GM12878 (cell line): ENCODE results near the gene IL1RAPL1. TPM values are rescaled to one million over a fixed set of nuclear protein-coding genes. Genes with fewer than 3 reads are reported as not detected.

Experiments
- ATAC-seq: fragments of 200-7000 bp; cut with Tn5 transposase; 3 replicates; pipeline ENCODE4 v1.9.1; 2020; ENCODE audit warnings: mild to moderate bottlenecking, moderate library complexity
- BruUV-seq: library from RNA; stranded (reverse); fragments of 400-500 nt; replicated peaks from 2 replicates; lab custom pipeline; 2021; lab: Mats Ljungman, UMichigan
- CTCF ChIA-PET: fragments of 300-600 bp; sonication (Branson Sonifier 250); formaldehyde crosslinking; extraction: SDS; loops from one replicate; lab custom pipeline; 2021; ENCODE audit warnings: inconsistent platforms; lab: Yijun Ruan, JAX
- POLR2A ChIA-PET: fragments of 350-600 bp; formaldehyde crosslinking; extraction: SDS; loops from one replicate; lab custom pipeline; 2021; ENCODE audit warnings: inconsistent platforms; lab: Charles Lee
- RAD21 ChIA-PET: fragments of 300-600 bp; sonication (Branson Sonifier 250); formaldehyde crosslinking; loops from one replicate; lab custom pipeline; 2023; ENCODE audit warnings: antibody characterized with exemption; ENCODE audit not compliant: unreplicated experiment; lab: Charles Lee
- SMC1A ChIA-PET: fragments of 300-600 bp; sonication (Branson Sonifier 250); formaldehyde crosslinking; loops from one replicate; lab custom pipeline; 2023; ENCODE audit not compliant: unreplicated experiment, uncharacterized antibody; lab: Charles Lee
- DNase-seq: peaks from one replicate; pipeline ENCODE4 v3.0.0-alpha.2; 2011; ENCODE audit warnings: low read depth, low spot score
- FAIRE-seq: peaks from 3 replicates; lab custom pipeline; 2011; peaks lifted over from hg19 to GRCh38; lab: Jason Lieb, UNC
- H2AFZ ChIP-seq: 2 replicates; pipeline ENCODE4 v1.6.0; 2011; ENCODE audit warnings: low read depth, low read length, control low read depth; ENCODE audit not compliant: control insufficient read depth
- H3K27ac ChIP-seq: 2 replicates; pipeline ENCODE4 v1.5.1; 2011; ENCODE audit warnings: control low read depth; ENCODE audit not compliant: control insufficient read depth, insufficient read depth
- H3K27me3 ChIP-seq, 2 experiments: replicated peaks in 1 of 2; 2 replicates each; pipeline versions ENCODE4 v1.6.0 to v1.6.1; 2011; ENCODE audit warnings: low read length in 1 of 2; ENCODE audit not compliant: control insufficient read depth in 2 of 2, insufficient read depth in 2 of 2
- H3K36me3 ChIP-seq, 2 experiments: 2 replicates each; pipeline ENCODE4 v1.5.1; 2011; ENCODE audit warnings: low read length in 1 of 2; ENCODE audit not compliant: control insufficient read depth in 2 of 2, insufficient read depth in 2 of 2
- H3K4me1 ChIP-seq: 2 replicates; pipeline ENCODE4 v1.6.1; 2011; ENCODE audit warnings: mild to moderate bottlenecking, low read length, moderate library complexity, mixed read lengths; ENCODE audit not compliant: control insufficient read depth, insufficient read depth
- H3K4me2 ChIP-seq: 2 replicates; pipeline ENCODE4 v1.6.0; 2011; ENCODE audit warnings: control low read depth; ENCODE audit not compliant: control insufficient read depth, insufficient read depth
- H3K4me3 ChIP-seq: fragments of 200-600 bp; sonication (generic); 2 replicates; pipeline ENCODE4 v1.5.1; 2016
- H3K79me2 ChIP-seq: 2 replicates; pipeline ENCODE4 v1.6.0; 2011; ENCODE audit warnings: low read length; ENCODE audit not compliant: control insufficient read depth, insufficient read depth
- H3K9ac ChIP-seq: 2 replicates; pipeline ENCODE4 v1.8.0; 2011; ENCODE audit warnings: low read length, control low read depth, mixed read lengths; ENCODE audit not compliant: control insufficient read depth, insufficient read depth
- H3K9me3 ChIP-seq: replicated peaks from 3 replicates; pipeline ENCODE4 v1.5.1; 2011; ENCODE audit warnings: mild to moderate bottlenecking, low read length; ENCODE audit not compliant: control insufficient read depth, insufficient read depth
- H4K20me1 ChIP-seq: 2 replicates; pipeline ENCODE4 v1.6.0; 2011; ENCODE audit not compliant: control insufficient read depth, insufficient read depth
- BCL11A ChIP-seq: IDR thresholded peaks from 2 replicates; pipeline ENCODE4 v1.6.1; 2011; ENCODE audit warnings: low read depth, low read length
- CHD2 ChIP-seq: IDR thresholded peaks from 2 replicates; pipeline ENCODE4 v1.6.1; 2011; ENCODE audit warnings: low read depth, low read length, improper control_type of control experiment, borderline replicate concordance
- ETV6 ChIP-seq, 2 experiments: fragments of 450-650 bp in 1 of 2; IDR thresholded peaks in 1 of 2; conservative IDR thresholded peaks in 1 of 2; 2 replicates each; pipeline ENCODE4 v1.6.1; 2014; ENCODE audit warnings: antibody characterized with exemption in 1 of 2, borderline replicate concordance in 1 of 2, low read depth in 1 of 2, mild to moderate bottlenecking in 1 of 2, moderate library complexity in 1 of 2
- IRF4 ChIP-seq: IDR thresholded peaks from 2 replicates; pipeline ENCODE4 v1.6.1; 2011; ENCODE audit warnings: low read depth, low read length
- NR2C1 ChIP-seq: fragments of 450-650 bp; IDR thresholded peaks from 2 replicates; pipeline ENCODE4 v1.6.1; 2017; ENCODE audit warnings: antibody characterized with exemption, mild to moderate bottlenecking, moderate library complexity
- NRF1 ChIP-seq: conservative IDR thresholded peaks from 2 replicates; pipeline ENCODE4 v1.6.1; 2011; ENCODE audit warnings: mild to moderate bottlenecking, low read depth, low read length, improper control_type of control experiment
- PAX5 ChIP-seq: IDR thresholded peaks from 2 replicates; pipeline ENCODE4 v1.6.1; 2011; ENCODE audit warnings: low read depth, low read length, borderline replicate concordance
- POLR2AphosphoS5 ChIP-seq: IDR thresholded peaks from 2 replicates; pipeline ENCODE4 v1.6.1; 2011; ENCODE audit warnings: mild to moderate bottlenecking, low read length, inconsistent platforms
- WRNIP1 ChIP-seq: IDR thresholded peaks from 2 replicates; pipeline ENCODE4 v1.6.1; 2011; ENCODE audit warnings: low read depth, low read length, improper control_type of control experiment, borderline replicate concordance
- WGBS: methylation state at CpG from one replicate; pipeline ENCODE4 v1.1.6; 2016; ENCODE audit warnings: low lambda C conversion rate; ENCODE audit not compliant: insufficient replicate concordance, insufficient coverage; ENCODE audit errors: missing lambda C conversion rate; 5-methylcytosine and 5-hydroxymethylcytosine counted together
- in situ Hi-C: fragments of 300-500 bp; cut with MboI; formaldehyde crosslinking; loops from 9 replicates; pipeline ENCODE4 v1.14.3; 2018; ENCODE audit warnings: mixed read lengths
- intact Hi-C: fragments of 100-400 bp; cut with micrococcal nuclease; formaldehyde crosslinking; loops from one replicate; pipeline ENCODE4 v1.14.2; 2022; ENCODE audit not compliant: unreplicated experiment
- polyA plus RNA-seq, 11 experiments: library from polyadenylated mRNA; depleted of rRNA in 4 of 11; unstranded in 6 of 11; stranded (reverse) in 5 of 11; fragments of >200 nt; fragmentation: Nextera tagmentation in 4 of 11; fragmentation: Illumina TruSeq in 1 of 11; extraction: Ambion mirVana in 4 of 11; extraction: Trizol in 1 of 11; gene quantifications; 1 replicate in 1 of 11; 2 replicates in 10 of 11; pipeline versions ENCODE4 v1.2.1 to v1.2.3, GENCODE V29; 2011 to 2016; ENCODE audit warnings: inconsistent platforms in 2 of 11, missing spikeins in 2 of 11, low read depth in 1 of 11
- total RNA-seq, 4 experiments: library from RNA; depleted of rRNA in 3 of 4; stranded (reverse); fragments of >200 nt in 3 of 4; fragmentation: Illumina TruSeq in 1 of 4; extraction: Trizol in 1 of 4; gene quantifications; 2 replicates each; pipeline versions ENCODE4 v1.2.1 to v1.2.3, GENCODE V29; 2013 to 2021
- TF ChIP-seq, protein P1 (sequence below): fragments of 450-650 bp; conservative IDR thresholded peaks from 2 replicates; pipeline ENCODE4 v1.6.1; 2017; ENCODE audit warnings: mild to moderate bottlenecking, moderate library complexity
- TF ChIP-seq, protein P2 (sequence below): fragments of 450-650 bp; IDR thresholded peaks from 2 replicates; pipeline ENCODE4 v1.6.1; 2016; ENCODE audit warnings: mild to moderate bottlenecking, moderate library complexity, borderline replicate concordance
- TF ChIP-seq, protein P3 (sequence below): IDR thresholded peaks from 2 replicates; pipeline ENCODE4 v1.6.1; 2011; ENCODE audit warnings: borderline replicate concordance, low read depth, mild to moderate bottlenecking, moderate library complexity, mixed read lengths, low read length; ENCODE audit not compliant: insufficient read depth; ENCODE audit errors: extremely low read length
- TF ChIP-seq, protein P4 (sequence below): fragments of 450-650 bp; IDR thresholded peaks from 2 replicates; pipeline ENCODE4 v1.6.1; 2018; ENCODE audit warnings: mild to moderate bottlenecking, low read depth, moderate library complexity; ENCODE audit not compliant: partially characterized antibody

IL1RAPL1 gene
- total and polyA plus RNA-seq, 10 of the 15 experiments (the other 5 are each of a cell fraction or from before 2014, with no cell fraction given): not detected

DNA sequence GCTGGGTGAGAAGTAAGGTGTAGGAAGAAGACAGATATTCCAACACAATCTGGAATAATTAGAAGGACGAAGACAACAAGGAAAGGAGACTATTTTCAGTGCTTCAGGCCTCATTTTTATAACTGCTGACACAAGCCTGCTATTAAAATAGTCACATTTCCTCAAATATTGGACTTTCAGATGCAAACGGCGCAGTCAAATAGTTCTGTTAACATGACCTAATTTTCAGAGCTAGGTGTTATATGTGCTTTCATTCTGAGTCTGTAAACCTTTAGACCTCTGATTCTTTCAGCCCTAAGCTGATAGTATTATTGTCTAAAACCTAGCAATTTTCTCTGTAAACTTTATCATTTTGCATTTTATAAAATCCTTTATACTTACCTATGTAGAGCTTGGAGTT lies 261.5 kb downstream of the IL1RAPL1 start (continued):
- TF ChIP-seq, protein P1, sequence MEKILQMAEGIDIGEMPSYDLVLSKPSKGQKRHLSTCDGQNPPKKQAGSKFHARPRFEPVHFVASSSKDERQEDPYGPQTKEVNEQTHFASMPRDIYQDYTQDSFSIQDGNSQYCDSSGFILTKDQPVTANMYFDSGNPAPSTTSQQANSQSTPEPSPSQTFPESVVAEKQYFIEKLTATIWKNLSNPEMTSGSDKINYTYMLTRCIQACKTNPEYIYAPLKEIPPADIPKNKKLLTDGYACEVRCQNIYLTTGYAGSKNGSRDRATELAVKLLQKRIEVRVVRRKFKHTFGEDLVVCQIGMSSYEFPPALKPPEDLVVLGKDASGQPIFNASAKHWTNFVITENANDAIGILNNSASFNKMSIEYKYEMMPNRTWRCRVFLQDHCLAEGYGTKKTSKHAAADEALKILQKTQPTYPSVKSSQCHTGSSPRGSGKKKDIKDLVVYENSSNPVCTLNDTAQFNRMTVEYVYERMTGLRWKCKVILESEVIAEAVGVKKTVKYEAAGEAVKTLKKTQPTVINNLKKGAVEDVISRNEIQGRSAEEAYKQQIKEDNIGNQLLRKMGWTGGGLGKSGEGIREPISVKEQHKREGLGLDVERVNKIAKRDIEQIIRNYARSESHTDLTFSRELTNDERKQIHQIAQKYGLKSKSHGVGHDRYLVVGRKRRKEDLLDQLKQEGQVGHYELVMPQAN: no peak

DNA sequence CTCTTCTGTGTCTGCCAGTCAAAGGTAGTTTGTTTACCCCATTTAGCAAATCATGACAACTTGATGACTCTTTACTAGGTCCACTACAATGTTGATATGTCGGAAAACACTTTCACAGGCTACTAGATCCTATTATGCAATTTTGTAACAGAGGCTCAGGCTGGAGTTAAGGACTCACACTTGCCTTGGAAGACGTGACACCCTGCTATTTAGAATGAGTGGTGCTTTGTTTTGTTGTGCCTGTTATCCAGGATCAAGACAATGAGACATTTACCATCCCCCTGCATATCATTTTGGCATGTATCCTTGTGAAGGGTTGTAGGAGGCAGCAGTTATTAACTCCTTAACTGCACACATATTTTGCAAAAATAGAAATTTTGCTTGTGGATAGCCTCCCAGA lies 263.7 kb downstream of the IL1RAPL1 start:
- no peaks in the 10 kb centered on the region for H3K36me3 ChIP-seq
- TF ChIP-seq NRF1: no peak
- no peak for TF ChIP-seq CHD2
- no peak for TF ChIP-seq BCL11A
- TF ChIP-seq, protein P2, sequence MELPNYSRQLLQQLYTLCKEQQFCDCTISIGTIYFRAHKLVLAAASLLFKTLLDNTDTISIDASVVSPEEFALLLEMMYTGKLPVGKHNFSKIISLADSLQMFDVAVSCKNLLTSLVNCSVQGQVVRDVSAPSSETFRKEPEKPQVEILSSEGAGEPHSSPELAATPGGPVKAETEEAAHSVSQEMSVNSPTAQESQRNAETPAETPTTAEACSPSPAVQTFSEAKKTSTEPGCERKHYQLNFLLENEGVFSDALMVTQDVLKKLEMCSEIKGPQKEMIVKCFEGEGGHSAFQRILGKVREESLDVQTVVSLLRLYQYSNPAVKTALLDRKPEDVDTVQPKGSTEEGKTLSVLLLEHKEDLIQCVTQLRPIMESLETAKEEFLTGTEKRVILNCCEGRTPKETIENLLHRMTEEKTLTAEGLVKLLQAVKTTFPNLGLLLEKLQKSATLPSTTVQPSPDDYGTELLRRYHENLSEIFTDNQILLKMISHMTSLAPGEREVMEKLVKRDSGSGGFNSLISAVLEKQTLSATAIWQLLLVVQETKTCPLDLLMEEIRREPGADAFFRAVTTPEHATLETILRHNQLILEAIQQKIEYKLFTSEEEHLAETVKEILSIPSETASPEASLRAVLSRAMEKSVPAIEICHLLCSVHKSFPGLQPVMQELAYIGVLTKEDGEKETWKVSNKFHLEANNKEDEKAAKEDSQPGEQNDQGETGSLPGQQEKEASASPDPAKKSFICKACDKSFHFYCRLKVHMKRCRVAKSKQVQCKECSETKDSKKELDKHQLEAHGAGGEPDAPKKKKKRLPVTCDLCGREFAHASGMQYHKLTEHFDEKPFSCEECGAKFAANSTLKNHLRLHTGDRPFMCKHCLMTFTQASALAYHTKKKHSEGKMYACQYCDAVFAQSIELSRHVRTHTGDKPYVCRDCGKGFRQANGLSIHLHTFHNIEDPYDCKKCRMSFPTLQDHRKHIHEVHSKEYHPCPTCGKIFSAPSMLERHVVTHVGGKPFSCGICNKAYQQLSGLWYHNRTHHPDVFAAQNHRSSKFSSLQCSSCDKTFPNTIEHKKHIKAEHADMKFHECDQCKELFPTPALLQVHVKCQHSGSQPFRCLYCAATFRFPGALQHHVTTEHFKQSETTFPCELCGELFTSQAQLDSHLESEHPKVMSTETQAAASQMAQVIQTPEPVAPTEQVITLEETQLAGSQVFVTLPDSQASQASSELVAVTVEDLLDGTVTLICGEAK: no peak
- TF ChIP-seq, protein P3, sequence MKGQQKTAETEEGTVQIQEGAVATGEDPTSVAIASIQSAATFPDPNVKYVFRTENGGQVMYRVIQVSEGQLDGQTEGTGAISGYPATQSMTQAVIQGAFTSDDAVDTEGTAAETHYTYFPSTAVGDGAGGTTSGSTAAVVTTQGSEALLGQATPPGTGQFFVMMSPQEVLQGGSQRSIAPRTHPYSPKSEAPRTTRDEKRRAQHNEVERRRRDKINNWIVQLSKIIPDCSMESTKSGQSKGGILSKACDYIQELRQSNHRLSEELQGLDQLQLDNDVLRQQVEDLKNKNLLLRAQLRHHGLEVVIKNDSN: no peak
- TF ChIP-seq ETV6 (conservative IDR thresholded peaks at IDR 0.05 in 1 of 2, IDR thresholded peaks at IDR 0.05 in 1 of 2; ENCODE audit: borderline replicate concordance in 1 of 2, low read depth in 1 of 2): no peak
- TF ChIP-seq NR2C1: no peak
- TF ChIP-seq IRF4: no peak
- no peak for TF ChIP-seq WRNIP1
- TF ChIP-seq, protein P4, sequence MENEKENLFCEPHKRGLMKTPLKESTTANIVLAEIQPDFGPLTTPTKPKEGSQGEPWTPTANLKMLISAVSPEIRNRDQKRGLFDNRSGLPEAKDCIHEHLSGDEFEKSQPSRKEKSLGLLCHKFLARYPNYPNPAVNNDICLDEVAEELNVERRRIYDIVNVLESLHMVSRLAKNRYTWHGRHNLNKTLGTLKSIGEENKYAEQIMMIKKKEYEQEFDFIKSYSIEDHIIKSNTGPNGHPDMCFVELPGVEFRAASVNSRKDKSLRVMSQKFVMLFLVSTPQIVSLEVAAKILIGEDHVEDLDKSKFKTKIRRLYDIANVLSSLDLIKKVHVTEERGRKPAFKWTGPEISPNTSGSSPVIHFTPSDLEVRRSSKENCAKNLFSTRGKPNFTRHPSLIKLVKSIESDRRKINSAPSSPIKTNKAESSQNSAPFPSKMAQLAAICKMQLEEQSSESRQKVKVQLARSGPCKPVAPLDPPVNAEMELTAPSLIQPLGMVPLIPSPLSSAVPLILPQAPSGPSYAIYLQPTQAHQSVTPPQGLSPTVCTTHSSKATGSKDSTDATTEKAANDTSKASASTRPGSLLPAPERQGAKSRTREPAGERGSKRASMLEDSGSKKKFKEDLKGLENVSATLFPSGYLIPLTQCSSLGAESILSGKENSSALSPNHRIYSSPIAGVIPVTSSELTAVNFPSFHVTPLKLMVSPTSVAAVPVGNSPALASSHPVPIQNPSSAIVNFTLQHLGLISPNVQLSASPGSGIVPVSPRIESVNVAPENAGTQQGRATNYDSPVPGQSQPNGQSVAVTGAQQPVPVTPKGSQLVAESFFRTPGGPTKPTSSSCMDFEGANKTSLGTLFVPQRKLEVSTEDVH: no peak
- TF ChIP-seq POLR2AphosphoS5: no peak
- no peak for TF ChIP-seq PAX5

More for the DNA sequence above, 263.7 kb downstream of the IL1RAPL1 start:
- ATAC-seq (no peak), FAIRE-seq (no peak), DNase-seq (no peak)
- H3K27ac ChIP-seq: no peak overlapping the region
- ChIA-PET CTCF (interaction anchor here (1.2 kb wide), 1 partner anchor 10 kb away, joined by 3 read pairs; no protein-coding TSS in a partner anchor), SMC1A (no interaction called here), RAD21 (no interaction called here), POLR2A (no interaction called here)
- no peak overlapping the region for H3K9ac ChIP-seq
- 38% methylated on average over 2 of the region's 2 CpGs for WGBS
- H3K4me1 ChIP-seq: no peaks in the 10 kb centered on the region
- H3K4me2 ChIP-seq: no peak overlapping the region
- H3K27me3 ChIP-seq: no peaks in the 10 kb centered on the region
- no peak overlapping the region for H3K4me3 ChIP-seq
- H3K9me3 ChIP-seq: no peaks in the 10 kb centered on the region
- intact Hi-C loops: no loop called here
- in situ Hi-C loops: no loop called here
- no peak overlapping the region for H2AFZ ChIP-seq
- BruUV-seq: no TSS peak
- H3K79me2 ChIP-seq: no peaks in the 10 kb centered on the region
- H4K20me1 ChIP-seq: no peaks in the 10 kb centered on the region
